AG04450 (cell line): ENCODE measurements around the gene PIGU. TPM values are rescaled to one million over a fixed set of nuclear protein-coding genes. Genes with fewer than 3 reads are reported as not detected.

Experiments
- CTCF ChIA-PET: fragments of 300-600, 350-600 bp; formaldehyde crosslinking; extraction: SDS; loops from one replicate; lab custom pipeline; 2022; ENCODE audit warnings: antibody characterized with exemption, inconsistent platforms; lab: Charles Lee
- POLR2A ChIA-PET: fragments of 350-600 bp; formaldehyde crosslinking; extraction: SDS; loops from one replicate; lab custom pipeline; 2021; ENCODE audit warnings: antibody characterized with exemption, inconsistent platforms; lab: Yijun Ruan, JAX
- DNase-seq: peaks from one replicate; pipeline ENCODE4 v3.0.0-alpha.2; 2011; ENCODE audit warnings: low read depth, low spot score
- H3K27ac ChIP-seq: one replicate; pipeline ENCODE4 v1.5.1; 2012; ENCODE audit warnings: low read depth, low read length, control low read depth
- H3K27me3 ChIP-seq: one replicate; pipeline ENCODE4 v1.6.0; 2012; ENCODE audit warnings: low read length; ENCODE audit not compliant: control insufficient read depth, insufficient read depth
- H3K4me3 ChIP-seq: 2 replicates; pipeline ENCODE4 v1.5.1; 2011; ENCODE audit warnings: mild to moderate bottlenecking, low read depth, low read length, control low read depth
- H3K9me3 ChIP-seq: 2 replicates; pipeline ENCODE4 v1.5.1; 2012; ENCODE audit warnings: low read length; ENCODE audit not compliant: control insufficient read depth, insufficient read depth
- CTCF ChIP-seq: IDR thresholded peaks from 2 replicates; pipeline ENCODE4 v1.5.1; 2011; ENCODE audit warnings: low read depth, low read length, control low read depth, inconsistent platforms
- polyA plus RNA-seq: library from polyadenylated mRNA; depleted of rRNA; stranded (reverse); fragments of >200 nt; gene quantifications from 2 replicates; pipeline ENCODE4 v1.2.3, GENCODE V29; 2011

PIGU gene
- polyA plus RNA-seq, 1 experiment: 54.8 TPM

DNA sequence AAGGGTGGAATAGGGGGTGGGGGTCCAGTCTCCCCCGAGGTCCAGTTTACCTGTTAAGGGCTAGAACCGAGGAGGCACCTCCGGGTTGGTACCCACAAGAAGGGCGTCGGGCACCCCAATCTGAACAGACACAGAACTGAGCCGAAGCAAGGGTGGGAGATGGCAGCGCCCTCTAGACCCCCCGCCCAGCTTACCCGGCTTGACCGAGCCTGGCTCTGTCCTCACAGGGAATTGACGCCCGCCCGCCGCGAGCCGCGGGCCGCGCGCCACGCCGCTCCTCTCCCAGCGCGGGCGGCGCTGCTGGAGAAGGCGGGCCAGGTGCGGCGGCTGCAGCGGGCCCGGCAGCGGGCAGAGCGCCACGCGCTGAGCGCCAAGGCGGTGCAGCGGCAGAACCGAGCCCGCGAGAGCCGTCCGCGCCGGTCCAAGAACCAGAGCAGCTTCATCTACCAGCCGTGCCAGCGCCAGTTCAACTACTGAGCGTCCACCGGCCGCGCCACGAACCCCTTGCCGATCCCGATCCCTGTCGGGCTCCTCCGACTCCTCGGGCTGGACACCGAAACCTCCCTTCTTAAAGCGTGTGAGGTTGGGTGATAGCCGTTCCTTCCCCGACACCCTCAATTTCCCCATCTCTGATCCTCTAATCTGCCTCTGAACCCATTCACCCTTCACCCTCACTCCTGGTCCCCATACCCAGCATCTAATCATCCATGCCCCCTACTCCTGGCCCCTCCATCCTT lies 33.1 kb upstream of the PIGU start:
- peak; percentile 36 for TF ChIP-seq CTCF
- no peak for DNase-seq
- POLR2A ChIA-PET: interaction anchor here (0.6 kb wide), 1 partner anchor 196 kb away, joined by 4 read pairs; no protein-coding TSS in a partner anchor
- Histone ChIP-seq H3K27me3 (no peaks in the 10 kb centered on the region), H3K4me3 (peak overlapping the region; percentile 60), H3K27ac (no peak overlapping the region), H3K9me3 (no peaks in the 10 kb centered on the region)
- CTCF ChIA-PET: interaction anchor here (0.6 to 1.6 kb wide), 5 partner anchors 11 to 397 kb away, joined by 3 to 5 read pairs (median 3); no protein-coding TSS in a partner anchor

DNA sequence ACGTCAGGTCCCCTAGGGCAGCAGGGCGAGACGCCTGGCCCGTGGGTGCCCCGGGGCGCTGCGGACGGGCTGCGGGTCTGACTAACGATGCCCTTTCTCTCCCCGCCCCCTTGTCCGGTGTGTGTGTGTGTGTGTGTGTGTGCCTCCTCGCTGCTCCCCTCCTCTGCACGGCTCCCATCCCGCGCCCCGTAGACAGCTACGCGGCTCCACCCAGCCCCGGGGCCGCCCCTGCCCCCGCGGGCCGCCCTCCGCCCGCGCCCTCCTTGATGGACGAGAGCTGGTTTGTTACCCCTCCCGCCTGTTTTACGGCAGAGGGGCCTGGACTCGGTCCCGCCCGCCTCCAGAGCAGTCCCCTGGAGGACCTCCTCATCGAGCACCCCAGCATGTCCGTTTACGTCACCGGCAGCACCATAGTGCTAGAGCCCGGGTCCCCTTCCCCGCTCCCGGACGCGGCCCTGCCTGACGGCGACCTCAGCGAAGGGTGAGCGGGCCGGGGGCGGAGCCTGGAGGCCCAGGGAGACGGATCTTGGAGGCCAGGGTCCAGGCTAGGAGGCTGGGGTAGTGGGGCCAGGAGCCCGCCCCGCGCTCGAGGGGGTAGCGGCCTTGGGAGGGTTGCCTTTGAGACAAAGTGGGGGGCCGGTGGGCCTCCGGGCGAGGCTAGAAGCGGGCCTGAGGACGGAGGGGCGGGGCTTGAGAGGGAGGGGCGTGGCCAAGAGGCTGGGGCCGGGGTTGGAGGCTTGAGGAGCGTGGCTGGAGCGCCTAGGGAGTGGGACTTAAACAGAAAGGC lies 32.3 kb upstream of the PIGU start:
- ChIA-PET CTCF (interaction anchor here (0.6 to 1.8 kb wide), 4 partner anchors 50 to 397 kb away, joined by 3 to 7 read pairs (median 3); no protein-coding TSS in a partner anchor), POLR2A (no interaction called here)
- no peak for TF ChIP-seq CTCF
- Histone ChIP-seq H3K27ac (peak overlapping the region; percentile 73), H3K27me3 (no peaks in the 10 kb centered on the region), H3K4me3 (peak overlapping the region; percentile 60), H3K9me3 (no peaks in the 10 kb centered on the region)
- no peak for DNase-seq

GRCh38 chr20:34708621-34709043 lies 31.7 kb upstream of the PIGU start:
- ChIA-PET CTCF (interaction anchor here (1.0 to 1.8 kb wide), 9 partner anchors 50 to 396 kb away, joined by 3 to 17 read pairs (median 5); no protein-coding TSS in a partner anchor), POLR2A (interaction anchor here (0.6 kb wide), 1 partner anchor 342 kb away, joined by 3 read pairs; no protein-coding TSS in a partner anchor)
- no peak for DNase-seq
- peak; percentile 52 for TF ChIP-seq CTCF
- Histone ChIP-seq H3K27me3 (no peaks in the 10 kb centered on the region), H3K27ac (no peak overlapping the region), H3K9me3 (no peaks in the 10 kb centered on the region), H3K4me3 (peak overlapping the region; percentile 60)

- CTCF ChIA-PET: interaction anchor here (0.9 to 4.1 kb wide), 13 partner anchors 8 to 394 kb away, joined by 3 to 17 read pairs (median 7); no protein-coding TSS in a partner anchor
- H3K4me3 ChIP-seq: no peak overlapping the region
- no peaks in the 10 kb centered on the region for H3K27me3 ChIP-seq
- POLR2A ChIA-PET: no interaction called here
- no peaks in the 10 kb centered on the region for H3K9me3 ChIP-seq
- DNase-seq: no peak
- TF ChIP-seq CTCF: no peak
- H3K27ac ChIP-seq: no peak overlapping the region
Observed at GRCh38 chr20:34706912-34707784, 30.3 kb upstream of the PIGU start.
